SU-DHL-6 (cell line): ENCODE measurements around the gene BRCA1.

ENCODE experiments used
- H2AFZ ChIP-seq: fragments of 200-600 bp; sonication (generic); 2 replicates; pipeline ENCODE4 v1.6.1; 2014; ENCODE audit warnings: low read depth, mild to moderate bottlenecking, moderate library complexity, mixed read lengths, antibody characterized with exemption, low read length; ENCODE audit not compliant: severe bottlenecking
- H3F3A ChIP-seq: fragments of 200-600 bp; shearing (Covaris generic); 2 replicates; pipeline ENCODE4 v1.6.0; 2016; ENCODE audit warnings: antibody characterized with exemption, mild to moderate bottlenecking; ENCODE audit not compliant: insufficient read depth
- H3K27ac ChIP-seq: fragments of 200-600 bp; sonication (generic); 2 replicates; pipeline ENCODE4 v1.5.1; 2016; ENCODE audit warnings: low read depth, mild to moderate bottlenecking, low read length, moderate library complexity, mixed read lengths
- H3K27me3 ChIP-seq: fragments of 200-600 bp; sonication (generic), shearing (Covaris generic); 2 replicates; pipeline ENCODE4 v1.6.0; 2014; ENCODE audit warnings: mild to moderate bottlenecking, low read length
- H3K36me3 ChIP-seq: fragments of 200-600 bp; sonication (generic); 2 replicates; pipeline ENCODE4 v1.6.1; 2014; ENCODE audit warnings: mild to moderate bottlenecking, low read length, mixed read lengths
- H3K4me2 ChIP-seq: fragments of 300-600, 200-600 bp; shearing (Covaris generic), sonication (generic); 2 replicates; pipeline ENCODE4 v1.6.0; 2014; ENCODE audit warnings: low read length, low read depth, mild to moderate bottlenecking; ENCODE audit not compliant: poor library complexity, severe bottlenecking
- H3K4me3 ChIP-seq: fragments of 200-600 bp; sonication (generic); 2 replicates; pipeline ENCODE4 v1.5.1; 2014; ENCODE audit warnings: antibody characterized with exemption, low read length, mild to moderate bottlenecking, mixed read lengths; ENCODE audit not compliant: insufficient read depth, poor library complexity, severe bottlenecking
- H3K79me2 ChIP-seq: fragments of 200-600 bp; sonication (generic); 2 replicates; pipeline ENCODE4 v1.6.1; 2014; ENCODE audit warnings: mild to moderate bottlenecking, low read length, moderate library complexity; ENCODE audit not compliant: insufficient read depth
- H3K9ac ChIP-seq: fragments of 200-600 bp; sonication (generic); 2 replicates; pipeline ENCODE4 v1.7.0; 2014; ENCODE audit warnings: mild to moderate bottlenecking, low read length
- H3K9me2 ChIP-seq: fragments of 200-600 bp; sonication (generic); replicated peaks from 2 replicates; pipeline ENCODE4 v1.6.1; 2014; ENCODE audit warnings: low read length; ENCODE audit not compliant: insufficient read depth
- H3K9me3 ChIP-seq: fragments of 200-600 bp; sonication (generic); 2 replicates; pipeline ENCODE4 v1.6.1; 2014; ENCODE audit warnings: low read length, mixed read lengths; ENCODE audit not compliant: insufficient read depth
- H4K20me1 ChIP-seq: fragments of 200-600 bp; sonication (generic); 2 replicates; pipeline ENCODE4 v1.6.1; 2014; ENCODE audit warnings: low read depth, mild to moderate bottlenecking, antibody characterized with exemption, low read length, moderate library complexity, mixed read lengths
- CTCF ChIP-seq: fragments of 200-600 bp; sonication (generic); IDR thresholded peaks from one replicate; pipeline ENCODE4 v1.5.1; 2017; ENCODE audit warnings: antibody characterized with exemption, mild to moderate bottlenecking, low read length, moderate library complexity; ENCODE audit not compliant: insufficient read depth, poor library complexity, severe bottlenecking
- EZH2phosphoT487 ChIP-seq: fragments of 200-600 bp; sonication (generic), shearing (Covaris generic); conservative IDR thresholded peaks from 2 replicates; pipeline ENCODE4 v1.6.1; 2018; ENCODE audit warnings: mild to moderate bottlenecking, antibody characterized with exemption, low read length, moderate library complexity, mixed read lengths

Gene BRCA1

GRCh38 chr17:43025766-43026537 lies 99.2 kb downstream of the BRCA1 start:
- Histone ChIP-seq H3K9ac (no peak overlapping the region), H3K4me3 (no peak overlapping the region), H3K9me3 (no peaks in the 10 kb centered on the region), H2AFZ (no peak overlapping the region), H3K4me2 (no peak overlapping the region), H4K20me1 (no peaks in the 10 kb centered on the region), H3K27me3 (no peaks in the 10 kb centered on the region), H3K9me2 (no peaks in the 10 kb centered on the region), H3K79me2 (no peaks in the 10 kb centered on the region), H3K27ac (no peak overlapping the region), H3K36me3 (no peaks in the 10 kb centered on the region), H3F3A (no peaks in the 10 kb centered on the region; the same call in 1 of the 2 replicates)
- no peak for TF ChIP-seq CTCF
- no peak for TF ChIP-seq EZH2phosphoT487

DNA sequence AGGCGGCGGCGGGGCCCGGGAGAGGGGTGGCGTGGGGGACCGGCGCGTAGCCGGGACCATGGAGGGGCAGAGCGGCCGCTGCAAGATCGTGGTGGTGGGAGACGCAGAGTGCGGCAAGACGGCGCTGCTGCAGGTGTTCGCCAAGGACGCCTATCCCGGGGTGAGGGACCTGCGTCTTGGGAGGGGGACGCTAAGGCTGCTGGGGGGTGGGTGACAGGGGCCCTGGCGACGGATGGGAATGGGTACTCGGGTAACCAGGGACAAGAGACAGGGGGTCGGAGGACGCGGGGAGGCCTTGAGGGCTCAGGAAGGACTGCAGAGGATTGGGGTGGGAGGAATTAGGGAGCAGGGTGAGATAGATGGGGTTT lies 99.9 kb downstream of the BRCA1 start:
- no peaks in the 10 kb centered on the region for H3K9me2 ChIP-seq
- TF ChIP-seq CTCF (no peak), EZH2phosphoT487 (no peak)
- H4K20me1 ChIP-seq: no peaks in the 10 kb centered on the region
- H3K9me3 ChIP-seq: no peaks in the 10 kb centered on the region
- no peaks in the 10 kb centered on the region; the same call in 1 of the 2 replicates for H3F3A ChIP-seq
- no peak overlapping the region for H3K4me2 ChIP-seq
- no peak overlapping the region for H2AFZ ChIP-seq
- H3K79me2 ChIP-seq: no peaks in the 10 kb centered on the region
- H3K27me3 ChIP-seq: no peaks in the 10 kb centered on the region
- H3K4me3 ChIP-seq: no peak overlapping the region
- no peak overlapping the region for H3K27ac ChIP-seq
- no peaks in the 10 kb centered on the region for H3K36me3 ChIP-seq
- H3K9ac ChIP-seq: no peak overlapping the region

GRCh38 chr17:43024407-43025289 lies 100.5 kb downstream of the BRCA1 start, which contains the start of gene RND2:
TSS of gene RND2 (plus strand) at chr17:43025231. CDS start at chr17:43025348, 117 bp downstream.
- TF ChIP-seq CTCF (peak; percentile 66), EZH2phosphoT487 (no peak)
- no peak within 1 kb of the TSS for H3K27ac ChIP-seq

More at GRCh38 chr17:43024407-43025289, 100.5 kb downstream of the BRCA1 start, which contains the start of gene RND2:
- Histone ChIP-seq H3K9me3 (no peaks in the 10 kb centered on the region), H3K4me3 (peak within 1 kb of the TSS; percentile 41), H3K9me2 (no peaks in the 10 kb centered on the region), H3K36me3 (no peaks in the 10 kb centered on the region), H3K27me3 (no peaks in the 10 kb centered on the region), H3K9ac (peak within 1 kb of the TSS; percentile 24), H3F3A (no peaks in the 10 kb centered on the region; the same call in 1 of the 2 replicates), H3K79me2 (no peaks in the 10 kb centered on the region), H4K20me1 (no peaks in the 10 kb centered on the region), H3K4me2 (peak within 1 kb of the TSS; percentile 57), H2AFZ (peak within 1 kb of the TSS; percentile 33)
